ENCODE measurements around the gene DDA1. TPM values are rescaled to one million over a fixed set of nuclear protein-coding genes. Genes with fewer than 3 reads are reported as not detected.

The DDA1 gene
- total RNA-seq, 4 donors from 2014 or later = 16.4 to 30.7 (median 26.3) TPM

DNA sequence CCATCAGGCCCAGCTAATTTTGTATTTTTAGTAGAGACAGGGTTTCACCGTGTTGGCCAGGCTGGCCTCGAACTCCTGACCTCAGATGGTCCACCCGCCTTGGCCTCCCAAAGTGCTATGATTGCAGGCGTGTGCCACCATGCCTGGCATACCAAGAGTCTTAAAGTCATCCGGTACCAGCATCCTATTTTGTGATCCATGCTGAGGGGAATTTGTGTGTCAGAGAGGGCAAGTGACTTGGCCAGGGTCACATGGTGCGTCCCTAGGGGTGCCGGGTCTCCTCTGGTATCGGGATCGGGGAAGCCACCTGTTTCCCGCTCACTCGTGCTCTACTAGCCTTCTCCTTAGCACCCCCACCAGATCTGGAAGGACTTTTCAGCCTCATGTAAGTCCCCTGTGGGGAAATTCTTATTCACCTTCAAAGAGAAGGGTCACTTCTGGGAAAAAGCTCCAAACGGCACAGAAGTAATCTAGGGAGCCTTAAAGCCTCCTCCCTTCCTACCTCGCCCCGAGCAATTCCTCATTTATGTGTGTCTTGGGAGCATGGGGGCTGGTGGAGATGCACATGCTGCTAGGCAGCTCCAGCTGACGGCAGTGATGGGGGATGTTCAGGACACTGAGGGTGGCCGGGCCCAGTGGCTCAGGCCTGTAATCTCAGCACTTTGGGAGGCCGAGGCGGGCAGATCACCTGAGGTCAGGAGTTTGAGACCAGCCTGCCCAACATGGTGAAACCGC is 33.8 kb upstream of the DDA1 start:
- intact Hi-C loops (cut with DNase I; ENCODE audit: low total_unique reads) = no loop called here
- DNase-seq (ENCODE audit: low spot score in 2 of 2) = no peak
- WGBS, 2 donors = 87 to 93% methylated on average over 19 of the region's 19 CpGs
- no peak for TF ChIP-seq POLR2A (IDR thresholded peaks at IDR 0.05)
- TF ChIP-seq, protein P1, sequence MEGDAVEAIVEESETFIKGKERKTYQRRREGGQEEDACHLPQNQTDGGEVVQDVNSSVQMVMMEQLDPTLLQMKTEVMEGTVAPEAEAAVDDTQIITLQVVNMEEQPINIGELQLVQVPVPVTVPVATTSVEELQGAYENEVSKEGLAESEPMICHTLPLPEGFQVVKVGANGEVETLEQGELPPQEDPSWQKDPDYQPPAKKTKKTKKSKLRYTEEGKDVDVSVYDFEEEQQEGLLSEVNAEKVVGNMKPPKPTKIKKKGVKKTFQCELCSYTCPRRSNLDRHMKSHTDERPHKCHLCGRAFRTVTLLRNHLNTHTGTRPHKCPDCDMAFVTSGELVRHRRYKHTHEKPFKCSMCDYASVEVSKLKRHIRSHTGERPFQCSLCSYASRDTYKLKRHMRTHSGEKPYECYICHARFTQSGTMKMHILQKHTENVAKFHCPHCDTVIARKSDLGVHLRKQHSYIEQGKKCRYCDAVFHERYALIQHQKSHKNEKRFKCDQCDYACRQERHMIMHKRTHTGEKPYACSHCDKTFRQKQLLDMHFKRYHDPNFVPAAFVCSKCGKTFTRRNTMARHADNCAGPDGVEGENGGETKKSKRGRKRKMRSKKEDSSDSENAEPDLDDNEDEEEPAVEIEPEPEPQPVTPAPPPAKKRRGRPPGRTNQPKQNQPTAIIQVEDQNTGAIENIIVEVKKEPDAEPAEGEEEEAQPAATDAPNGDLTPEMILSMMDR (IDR thresholded peaks at IDR 0.05) = no peak
- no peak overlapping the region for H3K4me3 ChIP-seq (ENCODE audit: low read depth, poor library complexity, severe bottlenecking)

DNA sequence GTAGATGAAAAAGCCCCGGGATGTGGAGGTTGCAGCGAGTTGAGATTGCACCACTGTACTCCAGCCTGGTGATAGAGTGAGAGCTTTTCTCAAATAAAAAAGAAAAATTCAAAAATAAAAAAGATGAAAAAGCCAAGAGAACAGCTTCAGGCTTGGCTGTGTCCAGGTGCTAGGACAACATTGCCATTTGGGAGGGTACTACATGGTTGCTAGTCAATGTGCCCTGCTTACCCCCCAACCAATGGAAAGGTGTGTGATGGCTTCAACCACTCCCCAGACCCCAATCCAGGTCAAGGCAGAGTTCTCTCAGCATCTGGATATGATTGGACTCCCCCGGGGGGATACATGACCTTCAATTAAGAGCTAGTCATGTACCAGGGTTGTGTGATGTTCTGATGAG is 29.9 kb upstream of the DDA1 start:
- 83 to 87% methylated on average over 3 of the region's 3 CpGs for WGBS, 2 donors
- no peak overlapping the region for H3K4me3 ChIP-seq (ENCODE audit: low read depth, poor library complexity, severe bottlenecking)
- no peak for DNase-seq (ENCODE audit: low spot score in 2 of 2)
- TF ChIP-seq, protein P1 (IDR thresholded peaks at IDR 0.05) = no peak
- TF ChIP-seq POLR2A (IDR thresholded peaks at IDR 0.05) = no peak
- intact Hi-C loops (cut with DNase I; ENCODE audit: low total_unique reads) = no loop called here

- intact Hi-C loops (cut with DNase I; ENCODE audit: low total_unique reads) = loop anchor here (10.0 kb wide), 1 partner anchor 77 kb away; no protein-coding TSS in a partner anchor
- WGBS, 2 donors = 6 to 12% methylated on average over 27 to 49 of the region's 75 CpGs
- H3K4me3 ChIP-seq (ENCODE audit: low read depth, poor library complexity, severe bottlenecking) = no peak within 1 kb of the TSS
- TF ChIP-seq POLR2A (IDR thresholded peaks at IDR 0.05) = no peak
- DNase-seq (ENCODE audit: low spot score in 2 of 2) = no peak
Observed at GRCh38 chr19:17281391-17282304, 27.7 kb upstream of the DDA1 start, which contains the start of gene ANKLE1. Gene ANKLE1 (plus strand): TSS chr19:17281901. CDS start chr19:17281921, 20 bp downstream.

DNA sequence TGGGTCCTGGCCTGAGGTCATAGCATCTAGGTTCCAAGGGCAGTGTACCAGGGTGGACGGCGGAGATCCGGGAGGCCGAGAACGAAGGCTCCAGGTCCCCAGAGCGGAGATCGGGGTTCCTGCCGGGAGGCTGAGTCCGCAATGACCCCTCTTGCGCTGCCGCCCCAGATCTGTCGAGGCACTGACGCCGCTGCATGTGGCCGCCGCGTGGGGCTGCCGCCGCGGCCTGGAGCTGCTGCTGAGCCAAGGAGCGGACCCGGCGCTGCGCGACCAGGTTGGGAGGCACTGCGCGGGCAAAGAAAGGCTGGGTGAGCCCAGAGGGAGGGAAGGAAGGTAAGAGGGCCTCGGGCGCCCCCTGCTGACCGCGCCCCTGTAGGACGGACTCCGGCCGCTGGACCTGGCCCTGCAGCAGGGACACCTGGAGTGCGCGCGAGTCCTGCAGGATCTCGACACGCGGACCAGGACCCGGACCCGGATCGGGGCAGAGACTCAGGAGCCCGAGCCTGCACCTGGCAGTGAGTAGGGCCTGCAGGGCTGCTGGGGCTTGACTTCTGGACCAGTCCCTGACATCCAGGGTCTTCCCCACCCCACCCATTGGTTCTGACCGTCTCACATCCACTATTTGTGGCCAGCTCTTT is 26.8 kb upstream of the DDA1 start:
- 3% methylated on average over 38 to 40 of the region's 45 CpGs for WGBS, 2 donors
- peak; percentile 58 to 95 for DNase-seq (ENCODE audit: low spot score in 2 of 2)
- no peak for TF ChIP-seq POLR2A (IDR thresholded peaks at IDR 0.05)
- TF ChIP-seq, protein P1 (IDR thresholded peaks at IDR 0.05) = peak in 1 of 3 donors; percentile 83
- no peak overlapping the region for H3K4me3 ChIP-seq (ENCODE audit: low read depth, poor library complexity, severe bottlenecking)
- intact Hi-C loops (cut with DNase I; ENCODE audit: low total_unique reads) = loop anchor here (10.0 kb wide), 1 partner anchor 78 kb away; no protein-coding TSS in a partner anchor

DNA sequence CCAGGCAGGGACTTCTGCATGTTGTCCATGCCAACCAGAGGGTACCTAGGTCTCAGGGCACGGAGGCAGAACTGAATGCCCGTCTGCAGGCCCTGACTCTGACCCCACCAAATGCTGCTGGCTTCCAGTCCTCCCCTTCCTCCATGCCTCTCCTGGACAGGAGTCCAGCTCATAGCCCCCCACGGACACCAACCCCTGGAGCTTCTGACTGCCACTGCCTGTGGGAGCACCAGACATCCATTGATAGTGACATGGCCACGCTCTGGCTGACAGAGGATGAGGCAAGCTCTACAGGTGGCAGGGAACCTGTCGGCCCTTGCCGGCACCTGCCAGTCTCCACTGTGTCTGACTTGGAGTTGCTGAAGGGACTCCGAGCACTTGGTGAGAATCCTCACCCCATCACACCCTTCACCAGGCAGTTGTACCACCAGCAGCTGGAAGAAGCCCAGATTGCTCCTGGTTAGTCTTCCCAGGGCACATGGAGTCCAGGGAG is 25.8 kb upstream of the DDA1 start:
- no peak for DNase-seq (ENCODE audit: low spot score in 2 of 2)
- intact Hi-C loops (cut with DNase I; ENCODE audit: low total_unique reads) = loop anchor here (10.0 kb wide), 1 partner anchor 79 kb away; no protein-coding TSS in a partner anchor
- no peak overlapping the region for H3K4me3 ChIP-seq (ENCODE audit: low read depth, poor library complexity, severe bottlenecking)
- TF ChIP-seq, protein P1 (IDR thresholded peaks at IDR 0.05) = no peak
- no peak for TF ChIP-seq POLR2A (IDR thresholded peaks at IDR 0.05)
- 88 to 94% methylated on average over 7 of the region's 7 CpGs for WGBS, 2 donors

Measured in lower leg skin (tissue), 4 donors.